Testis (tissue), 2 donors: ENCODE data around the gene PNMA6F.

Experiments
- POLR2A ChIP-seq: fragments of 450-650 bp; IDR thresholded peaks from one replicate; pipeline ENCODE4 v1.6.1; 2017; ENCODE audit warnings: antibody characterized with exemption, mild to moderate bottlenecking, moderate library complexity
- TF ChIP-seq, protein P1 (sequence below), 3 experiments: fragments of 450-650 bp in 2 of 3; fragments of 200-600 bp in 1 of 3; sonication (generic) in 1 of 3; IDR thresholded peaks; one replicate each; pipeline ENCODE4 v1.5.1; 2016 to 2019; ENCODE audit warnings: antibody characterized with exemption in 3 of 3, mild to moderate bottlenecking in 2 of 3, moderate library complexity in 1 of 3

DNA sequence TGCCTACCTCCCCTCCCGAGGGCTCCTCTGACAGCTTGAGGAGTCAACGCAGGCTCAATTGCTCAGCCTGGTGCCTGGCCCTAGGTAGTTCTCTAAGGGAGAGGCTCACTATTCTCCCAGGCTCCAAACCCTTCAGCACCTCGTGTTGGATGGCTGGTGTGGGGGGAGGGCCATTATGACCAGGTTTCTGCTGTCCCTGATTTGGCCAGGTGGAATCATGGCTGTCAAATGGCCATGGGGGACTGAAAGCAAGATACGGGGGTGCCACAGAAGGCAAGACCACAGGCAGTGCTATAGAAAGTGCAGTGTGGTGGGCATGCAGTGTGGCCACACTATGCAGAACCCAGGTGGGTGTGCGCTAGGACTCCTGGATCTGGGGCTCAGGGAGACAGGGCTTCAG, 9.5 kb downstream of the PNMA6F start:
- TF ChIP-seq, protein P1, sequence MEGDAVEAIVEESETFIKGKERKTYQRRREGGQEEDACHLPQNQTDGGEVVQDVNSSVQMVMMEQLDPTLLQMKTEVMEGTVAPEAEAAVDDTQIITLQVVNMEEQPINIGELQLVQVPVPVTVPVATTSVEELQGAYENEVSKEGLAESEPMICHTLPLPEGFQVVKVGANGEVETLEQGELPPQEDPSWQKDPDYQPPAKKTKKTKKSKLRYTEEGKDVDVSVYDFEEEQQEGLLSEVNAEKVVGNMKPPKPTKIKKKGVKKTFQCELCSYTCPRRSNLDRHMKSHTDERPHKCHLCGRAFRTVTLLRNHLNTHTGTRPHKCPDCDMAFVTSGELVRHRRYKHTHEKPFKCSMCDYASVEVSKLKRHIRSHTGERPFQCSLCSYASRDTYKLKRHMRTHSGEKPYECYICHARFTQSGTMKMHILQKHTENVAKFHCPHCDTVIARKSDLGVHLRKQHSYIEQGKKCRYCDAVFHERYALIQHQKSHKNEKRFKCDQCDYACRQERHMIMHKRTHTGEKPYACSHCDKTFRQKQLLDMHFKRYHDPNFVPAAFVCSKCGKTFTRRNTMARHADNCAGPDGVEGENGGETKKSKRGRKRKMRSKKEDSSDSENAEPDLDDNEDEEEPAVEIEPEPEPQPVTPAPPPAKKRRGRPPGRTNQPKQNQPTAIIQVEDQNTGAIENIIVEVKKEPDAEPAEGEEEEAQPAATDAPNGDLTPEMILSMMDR (IDR thresholded peaks at IDR 0.05): no peak
- TF ChIP-seq POLR2A: no peak
